ENCODE measurements around the gene FIG4. TPM values are rescaled to one million over a fixed set of nuclear protein-coding genes. Genes with fewer than 3 reads are reported as not detected.

FIG4 gene
- total RNA-seq, 1 donor from 2014 or later: 15.2 TPM

GRCh38 chr6:109762166-109762565 is 71.1 kb downstream of the FIG4 start:
- DNase-seq (ENCODE audit: extremely low spot score in 2 of 2): no peak
- no peaks in the 10 kb centered on the region for H3K27me3 ChIP-seq
- intact Hi-C loops (cut with DNase I): no loop called here
- peaks cover 0 to 20% of the 10 kb centered on the region in 2 donors for H3K36me3 ChIP-seq
- TF ChIP-seq POLR2AphosphoS5 (IDR thresholded peaks at IDR 0.05; ENCODE audit: insufficient read depth in 1 of 2, low read depth in 1 of 2) (no peak), POLR2A (IDR thresholded peaks at IDR 0.05) (no peak), CTCF (IDR thresholded peaks at IDR 0.05) (no peak)
- H3K9me3 ChIP-seq: no peaks in the 10 kb centered on the region
- H3K27ac ChIP-seq: no peak overlapping the region
- no peaks in the 10 kb centered on the region for H3K4me1 ChIP-seq
- no peak overlapping the region for H3K4me3 ChIP-seq

GRCh38 chr6:109762769-109763441 is 71.8 kb downstream of the FIG4 start:
- DNase-seq (ENCODE audit: extremely low spot score in 2 of 2): no peak

DNA sequence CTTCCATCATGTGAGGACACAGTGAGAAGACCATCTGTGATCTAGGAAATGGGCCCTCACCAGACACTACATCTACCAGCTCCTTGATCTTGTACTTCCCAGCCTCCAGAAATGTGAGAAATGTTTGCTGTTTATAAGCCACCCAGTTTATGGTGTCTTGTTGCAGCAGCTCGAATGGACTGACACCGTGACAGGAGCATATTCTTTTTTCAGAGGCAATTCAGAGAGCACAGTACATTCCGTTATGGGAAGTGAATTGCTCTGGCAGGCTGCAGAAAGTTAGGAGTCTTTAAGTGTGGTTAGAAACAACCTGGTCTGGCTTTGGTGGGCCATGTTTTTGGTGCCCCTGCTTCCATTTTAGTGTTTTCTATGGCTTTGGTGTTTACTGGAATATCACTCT is 75.1 kb downstream of the FIG4 start:
- H3K4me3 ChIP-seq: no peak overlapping the region
- DNase-seq (ENCODE audit: extremely low spot score in 2 of 2): no peak
- no peak overlapping the region for H3K27ac ChIP-seq
- no peaks in the 10 kb centered on the region for H3K27me3 ChIP-seq
- H3K36me3 ChIP-seq: peaks cover 0 to 25% of the 10 kb centered on the region in 2 donors
- intact Hi-C loops (cut with DNase I): no loop called here
- no peaks in the 10 kb centered on the region for H3K9me3 ChIP-seq
- TF ChIP-seq POLR2AphosphoS5 (IDR thresholded peaks at IDR 0.05; ENCODE audit: insufficient read depth in 1 of 2, low read depth in 1 of 2) (no peak), CTCF (IDR thresholded peaks at IDR 0.05) (no peak), POLR2A (IDR thresholded peaks at IDR 0.05) (no peak)
- H3K4me1 ChIP-seq: no peaks in the 10 kb centered on the region

More at GRCh38 chr6:109762769-109763441, 71.8 kb downstream of the FIG4 start:
- Histone ChIP-seq H3K4me3 (no peak overlapping the region), H3K36me3 (peaks cover 0 to 28% of the 10 kb centered on the region in 2 donors), H3K27ac (no peak overlapping the region), H3K9me3 (no peaks in the 10 kb centered on the region), H3K4me1 (no peaks in the 10 kb centered on the region), H3K27me3 (no peaks in the 10 kb centered on the region)
- TF ChIP-seq POLR2AphosphoS5 (IDR thresholded peaks at IDR 0.05; ENCODE audit: insufficient read depth in 1 of 2, low read depth in 1 of 2) (no peak), POLR2A (IDR thresholded peaks at IDR 0.05) (no peak), CTCF (IDR thresholded peaks at IDR 0.05) (no peak)
- intact Hi-C loops (cut with DNase I): no loop called here

DNA sequence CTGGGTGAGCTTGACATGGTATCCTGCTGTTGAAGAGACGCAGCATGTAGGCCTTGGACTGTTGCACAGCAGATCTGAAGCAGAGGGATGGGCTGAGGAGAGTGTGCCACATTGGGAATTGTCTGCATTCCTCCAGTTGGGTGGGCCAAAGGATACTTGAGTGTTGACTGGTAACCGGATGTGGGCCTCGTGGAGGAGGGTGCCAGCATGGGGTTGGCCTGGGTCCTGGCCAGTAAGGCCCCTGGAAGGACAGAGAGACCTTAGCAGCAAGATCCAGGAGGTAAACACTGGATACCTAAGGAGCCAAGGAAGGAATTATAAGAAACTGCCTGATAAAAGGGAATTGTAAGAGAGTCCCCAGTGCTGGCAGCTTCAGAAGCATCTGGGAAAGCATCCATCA is 76.9 kb downstream of the FIG4 start:
- no peak for DNase-seq (ENCODE audit: extremely low spot score in 2 of 2)
- H3K9me3 ChIP-seq: no peaks in the 10 kb centered on the region
- H3K4me3 ChIP-seq: no peak overlapping the region
- no peaks in the 10 kb centered on the region for H3K4me1 ChIP-seq
- H3K36me3 ChIP-seq: peaks cover 0 to 25% of the 10 kb centered on the region in 2 donors
- intact Hi-C loops (cut with DNase I): no loop called here
- no peaks in the 10 kb centered on the region for H3K27me3 ChIP-seq
- TF ChIP-seq CTCF (IDR thresholded peaks at IDR 0.05) (no peak), POLR2A (IDR thresholded peaks at IDR 0.05) (no peak), POLR2AphosphoS5 (IDR thresholded peaks at IDR 0.05; ENCODE audit: insufficient read depth in 1 of 2, low read depth in 1 of 2) (no peak)
- no peak overlapping the region for H3K27ac ChIP-seq

DNA sequence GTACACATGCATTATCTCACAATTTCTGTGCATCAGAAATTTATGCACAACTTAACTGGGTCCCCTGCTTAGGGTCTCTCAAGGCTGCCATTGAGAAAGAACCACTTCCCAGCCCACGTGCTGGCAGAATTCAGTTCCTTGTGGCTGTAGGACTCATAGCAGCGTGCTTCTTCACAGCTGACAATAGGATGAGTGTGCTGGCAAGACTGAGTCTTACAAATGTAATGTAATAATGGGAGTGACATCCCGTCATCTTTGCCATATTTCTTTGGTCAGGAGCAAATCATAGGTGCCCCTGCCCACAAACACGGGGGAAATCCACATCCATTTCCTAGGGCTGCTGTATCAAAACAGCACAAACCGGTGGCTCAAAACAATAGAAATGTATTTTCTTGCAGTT is 77.4 kb downstream of the FIG4 start:
- no peak overlapping the region for H3K4me3 ChIP-seq
- H3K27me3 ChIP-seq: no peaks in the 10 kb centered on the region
- no peaks in the 10 kb centered on the region for H3K9me3 ChIP-seq
- no peak overlapping the region for H3K27ac ChIP-seq
- intact Hi-C loops (cut with DNase I): no loop called here
- H3K36me3 ChIP-seq: peaks cover 0 to 25% of the 10 kb centered on the region in 2 donors
- TF ChIP-seq POLR2A (IDR thresholded peaks at IDR 0.05): no peak
- TF ChIP-seq CTCF (IDR thresholded peaks at IDR 0.05): no peak
- TF ChIP-seq POLR2AphosphoS5 (IDR thresholded peaks at IDR 0.05; ENCODE audit: insufficient read depth in 1 of 2, low read depth in 1 of 2): no peak
- no peaks in the 10 kb centered on the region for H3K4me1 ChIP-seq
- DNase-seq (ENCODE audit: extremely low spot score in 2 of 2): no peak

Data from vagina (tissue), 2 donors.